Activated CD4-positive, alpha-beta T cell treated with anti-CD3 and anti-CD28 coated beads, Interleukin-10, Interleukin-2, amounts not matched to agents 100 ng/mL and 50 ng/mL, durations not matched to agents 16 hours and 8 hours (primary cell): ENCODE results near the gene TNPO1.
A peak's percentile ranks its signal among the peaks of the same experiment; 100 is the strongest.

Experiments used
- DNase-seq: peaks from one replicate; pipeline ENCODE4 v3.0.0-alpha.2; 2020

TNPO1 gene

DNA sequence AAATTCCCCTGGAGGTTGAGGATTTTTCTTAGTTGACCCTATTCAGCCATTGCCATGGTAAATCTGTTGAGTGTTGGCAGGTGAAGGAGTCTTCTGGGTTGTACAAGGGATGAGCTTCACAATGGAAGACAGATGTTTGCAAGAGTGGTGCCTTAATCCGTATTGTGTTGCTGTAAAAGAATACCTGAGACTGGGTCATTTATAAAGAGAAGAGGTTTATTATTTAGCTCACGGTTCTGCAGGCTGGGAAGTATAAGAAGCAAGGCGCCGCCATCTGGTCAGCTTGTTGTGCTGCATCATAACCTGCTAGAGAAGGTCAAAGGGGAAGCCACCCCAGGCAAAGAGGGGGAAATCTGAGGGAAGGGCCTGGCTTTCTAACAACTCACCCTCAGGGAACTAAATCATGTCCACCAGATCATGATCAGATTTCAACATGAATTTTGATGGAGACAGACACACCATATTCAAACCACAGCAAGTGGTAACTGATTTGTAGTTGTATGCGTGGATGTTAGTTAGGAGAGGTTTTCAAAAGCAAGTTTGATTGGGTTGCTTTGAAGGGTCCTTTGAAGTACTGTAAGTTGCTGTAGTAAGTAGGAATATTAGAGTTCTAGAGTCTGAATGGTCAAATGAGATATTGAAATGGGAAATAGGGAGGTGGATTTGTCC is 2.5 kb downstream of the TNPO1 start:
- peak; percentile 65 for DNase-seq

DNA sequence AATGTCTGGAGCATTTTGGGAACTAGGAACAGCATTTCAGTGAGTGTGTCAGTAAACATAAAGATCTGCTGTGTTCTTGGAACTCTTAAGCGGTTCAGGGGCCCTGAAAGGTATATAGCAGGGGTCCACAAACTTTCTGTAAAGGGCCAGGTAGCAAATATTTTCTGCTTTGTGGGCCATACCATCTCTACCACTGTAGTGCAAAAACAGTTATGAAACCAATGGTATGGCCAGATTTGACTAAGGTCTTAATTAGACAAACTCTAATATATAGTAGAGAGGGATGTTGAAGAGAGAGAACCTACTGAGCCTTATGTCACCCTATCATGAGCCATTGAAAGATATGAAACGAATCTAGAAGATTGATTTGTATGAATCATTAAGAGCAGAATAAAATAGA is 5.3 kb downstream of the TNPO1 start:
- no peak for DNase-seq

DNA sequence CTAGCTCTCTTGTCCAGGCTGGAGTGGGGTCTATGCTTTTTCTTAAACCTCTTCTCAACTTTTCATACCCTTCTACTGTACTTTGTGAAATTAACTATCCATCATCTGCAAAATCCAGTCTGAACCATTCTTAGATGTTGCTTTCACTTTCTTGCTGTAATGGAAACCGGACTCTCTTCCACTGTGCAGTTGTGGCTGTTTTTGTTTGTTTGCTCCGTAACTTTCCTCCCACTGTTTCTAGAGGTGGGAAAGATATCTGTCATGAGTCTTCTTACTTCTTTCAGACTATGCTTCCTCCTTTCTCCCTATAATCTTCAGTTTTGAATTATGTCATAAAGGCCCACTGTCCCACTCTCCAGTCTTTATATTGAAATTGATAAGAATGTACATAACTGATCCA is 6.5 kb downstream of the TNPO1 start:
- DNase-seq: no peak

DNA sequence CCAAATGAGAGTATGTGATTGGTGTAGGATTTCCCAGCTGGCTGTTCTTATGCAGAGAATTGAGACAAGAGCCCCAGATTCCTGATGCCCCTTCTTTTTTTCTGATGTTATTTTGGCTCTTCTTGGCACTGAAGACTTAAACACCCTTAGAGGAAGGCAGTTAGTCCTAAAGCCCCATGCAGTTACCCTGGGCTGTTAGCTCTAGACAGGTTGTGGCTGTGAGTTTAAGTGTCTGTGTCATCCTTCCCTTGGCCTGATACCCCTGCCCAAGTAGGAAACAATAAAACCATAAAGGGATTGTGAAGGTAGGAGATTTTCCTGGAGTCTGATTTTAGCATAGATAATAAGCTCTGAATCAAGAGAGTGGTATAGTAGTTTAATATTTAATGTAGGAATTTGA is 13.2 kb downstream of the TNPO1 start:
- no peak for DNase-seq

DNA sequence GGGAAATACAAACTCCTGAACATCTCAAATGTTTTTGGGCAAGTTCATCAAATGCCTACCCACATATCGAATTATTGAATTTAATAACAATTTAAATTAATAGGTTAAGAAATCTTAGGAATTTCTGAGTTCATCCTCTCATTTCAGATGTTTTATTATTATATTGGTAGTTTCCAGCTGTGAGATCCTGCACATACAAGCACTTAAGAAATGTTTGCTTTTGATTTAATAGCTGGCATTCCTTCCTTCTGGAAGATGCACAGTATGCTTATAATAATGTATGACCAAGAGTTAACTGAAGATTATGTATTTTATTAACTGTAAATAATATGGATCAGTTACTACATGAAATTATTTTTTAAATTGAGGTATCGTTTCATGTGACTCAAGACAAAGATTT is 13.9 kb downstream of the TNPO1 start:
- no peak for DNase-seq

DNA sequence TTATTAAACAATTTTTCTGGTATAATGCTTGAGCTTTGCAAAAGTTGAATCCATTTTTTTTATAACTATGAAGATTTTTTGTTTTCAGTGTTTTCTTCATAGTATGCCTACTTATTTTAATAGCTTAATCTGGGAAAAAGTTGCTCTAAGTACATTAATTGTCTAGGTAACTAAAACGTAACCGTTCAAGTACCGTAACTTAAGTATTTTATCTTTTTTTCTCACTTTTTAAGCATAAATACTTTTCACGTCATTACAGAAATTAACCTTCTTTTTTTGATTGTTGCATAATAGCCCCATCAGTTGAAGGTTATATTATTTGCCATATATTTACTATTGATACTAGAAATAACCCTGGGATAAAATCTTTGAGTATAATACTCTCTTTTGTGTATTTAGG is 15.2 kb downstream of the TNPO1 start:
- no peak for DNase-seq

DNA sequence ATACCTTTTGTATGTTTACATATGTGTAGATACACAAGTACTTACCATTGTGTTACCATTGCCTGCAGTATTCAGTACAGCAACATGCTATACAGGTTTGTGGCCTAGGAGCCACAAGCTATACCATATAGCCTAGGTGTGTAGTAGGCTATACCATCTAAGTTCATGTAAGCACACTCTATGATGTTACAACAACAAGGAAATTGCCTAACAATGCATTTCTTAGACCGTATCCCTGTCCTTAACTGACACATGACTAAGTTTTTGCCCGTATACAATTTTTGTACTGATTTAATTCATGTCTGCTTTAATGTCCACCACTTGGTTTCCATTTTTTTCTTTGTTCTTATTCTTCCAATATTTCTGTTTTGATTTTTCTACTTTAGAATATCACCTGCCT is 18.5 kb downstream of the TNPO1 start:
- no peak for DNase-seq

DNA sequence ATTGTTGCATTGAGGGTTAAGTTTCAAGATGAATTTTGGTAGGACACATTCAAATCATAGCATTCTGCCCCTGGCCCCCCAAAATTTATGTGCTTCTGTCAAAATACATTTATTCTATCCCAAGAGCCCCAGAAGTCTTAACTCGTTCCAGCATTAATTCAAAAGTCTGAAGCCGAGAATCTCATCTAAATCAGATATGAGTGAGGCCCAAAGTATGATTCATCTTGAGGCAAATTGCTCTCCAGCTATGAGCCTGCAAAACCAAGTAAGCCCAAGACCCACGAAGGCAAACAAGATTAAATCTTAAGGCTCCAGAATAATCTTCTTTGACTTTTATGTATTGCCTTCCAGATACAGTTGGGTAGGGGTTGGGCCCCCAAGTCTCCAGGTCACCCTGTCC is 19.2 kb downstream of the TNPO1 start:
- DNase-seq: peak; percentile 18

DNA sequence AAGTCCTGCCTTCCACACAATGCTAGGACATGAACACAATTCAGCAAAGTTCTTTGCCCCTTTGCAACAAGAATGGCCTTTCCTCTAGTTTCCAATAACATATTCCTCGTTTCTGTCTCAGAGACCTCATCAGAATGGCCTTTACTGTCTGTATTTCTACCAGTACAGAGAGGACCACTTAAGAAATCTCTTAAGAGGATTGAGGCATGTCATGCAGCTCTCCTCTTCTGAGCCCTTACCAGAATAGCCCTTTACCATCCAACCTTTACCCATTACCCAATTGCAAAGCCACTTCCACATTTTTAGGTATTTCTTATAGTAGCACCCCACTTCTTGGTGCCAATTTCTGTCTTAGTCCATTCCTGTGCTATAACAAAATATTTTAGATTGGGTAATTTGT is 20.3 kb downstream of the TNPO1 start:
- no peak for DNase-seq

DNA sequence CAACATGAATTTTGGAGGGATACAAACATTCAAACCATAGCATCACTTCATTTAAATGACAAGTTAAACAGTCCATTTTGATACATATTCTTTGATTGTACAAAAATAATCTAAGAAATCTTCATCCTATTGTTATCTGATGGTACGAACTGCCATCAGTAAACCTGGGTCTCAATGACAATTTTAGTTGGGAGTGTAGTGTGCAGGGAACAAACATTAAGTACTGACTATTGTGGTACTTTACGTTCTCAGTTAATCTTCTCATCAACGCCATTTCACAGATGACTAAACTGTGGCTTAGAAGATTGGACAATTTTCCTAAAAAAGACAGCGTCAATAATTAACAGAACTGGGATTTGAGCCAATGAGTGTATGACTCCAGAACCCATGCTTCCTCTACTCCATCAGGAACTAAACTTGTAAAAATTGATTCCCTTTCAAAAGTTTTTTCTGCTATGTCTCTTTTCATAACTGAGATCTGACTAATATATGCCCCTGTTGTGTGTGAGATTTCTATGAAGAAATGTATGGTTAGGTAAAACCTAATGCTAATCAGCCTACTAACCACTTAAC is 21.1 kb downstream of the TNPO1 start:
- DNase-seq: no peak

DNA sequence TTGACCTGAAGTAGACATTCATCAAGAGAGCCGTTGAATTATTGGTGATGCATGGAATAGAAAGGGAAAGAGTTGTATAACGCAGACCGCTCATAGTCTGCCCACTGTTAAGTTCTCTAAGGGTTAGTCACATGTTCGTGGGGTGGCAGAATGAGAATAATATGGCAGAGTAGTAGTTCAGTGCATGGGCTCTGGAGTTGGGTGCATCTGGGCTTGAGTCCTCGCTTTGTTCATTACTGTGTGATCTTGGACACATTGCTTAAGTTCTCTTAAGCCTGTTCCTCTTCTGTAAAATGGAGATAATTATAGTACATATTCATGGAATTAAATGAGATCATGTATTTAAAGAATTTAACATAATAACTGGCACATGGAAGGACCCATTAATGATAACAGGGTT is 23.6 kb downstream of the TNPO1 start:
- DNase-seq: no peak

DNA sequence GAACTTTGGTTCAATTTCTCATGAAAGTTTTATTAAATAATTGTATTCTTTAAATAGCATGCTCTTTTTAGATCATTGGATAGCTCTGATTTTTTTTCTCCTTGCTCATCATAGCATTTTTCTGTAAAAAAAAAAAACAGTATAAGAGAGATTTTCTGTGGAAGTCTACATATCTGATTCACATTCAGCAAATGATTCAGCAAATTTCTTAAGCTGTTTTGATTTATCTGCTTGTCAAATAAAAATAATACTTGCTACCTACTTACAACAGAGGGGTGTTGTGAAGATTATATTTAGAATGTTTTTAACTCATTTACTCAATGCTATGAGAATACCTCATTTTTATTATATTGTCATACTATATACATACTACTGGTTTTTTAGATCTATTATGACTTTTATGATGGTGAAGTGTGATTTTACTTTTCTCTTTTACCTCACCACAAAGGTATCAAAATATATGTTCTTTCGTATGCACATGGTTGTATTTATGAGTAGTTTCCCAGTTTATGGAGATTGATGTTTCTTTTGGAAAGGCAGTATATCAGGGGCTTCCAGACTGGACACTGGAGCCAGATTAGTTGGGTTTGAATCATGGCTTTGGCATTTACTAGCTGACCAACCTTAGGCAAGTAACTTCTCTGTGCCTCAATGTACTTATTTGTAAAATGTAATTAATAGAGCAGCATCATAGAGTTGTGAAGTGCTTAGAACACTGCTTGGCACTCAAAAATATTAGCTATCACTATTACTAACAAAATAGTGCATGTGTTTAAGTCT is 25.5 kb downstream of the TNPO1 start:
- DNase-seq: no peak

DNA sequence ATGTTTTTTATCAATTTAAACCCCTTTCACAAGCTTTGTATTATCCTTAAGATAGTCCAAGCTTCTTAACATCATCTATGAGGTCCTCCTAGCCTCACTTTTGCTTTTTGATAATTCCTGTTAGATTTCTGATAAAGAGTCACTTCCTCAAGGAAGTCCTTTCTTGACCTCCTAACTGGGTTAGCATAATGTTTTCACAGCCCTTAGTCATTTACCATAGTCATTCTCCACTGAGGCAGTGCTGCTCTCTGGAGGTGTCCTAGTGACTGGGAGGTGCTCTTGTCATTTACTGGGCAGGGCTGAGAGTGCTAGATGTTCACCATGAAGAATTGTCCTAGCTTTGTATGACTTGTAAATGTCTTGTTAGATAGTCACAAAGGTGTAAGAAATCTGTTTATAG is 26.4 kb downstream of the TNPO1 start:
- peak; percentile 16 for DNase-seq

DNA sequence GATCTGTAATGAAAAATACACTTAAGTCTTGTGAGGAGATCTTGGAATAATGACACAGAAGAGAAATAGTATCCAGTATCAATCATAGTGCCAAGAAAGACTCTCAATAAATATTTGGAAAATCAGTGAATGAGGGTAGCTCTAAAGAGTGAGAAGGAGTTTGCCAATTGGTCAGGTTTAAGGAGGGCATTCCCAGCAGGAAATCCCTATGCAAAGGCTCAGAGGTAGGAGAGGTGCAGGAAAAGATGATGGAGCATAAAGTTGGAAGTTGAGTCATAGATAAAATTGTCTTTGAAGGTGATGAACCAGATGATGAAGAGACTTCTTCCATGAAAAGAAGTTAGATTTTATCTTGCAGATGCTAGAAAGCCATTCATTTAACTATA is 27.8 kb downstream of the TNPO1 start:
- DNase-seq: no peak

DNA sequence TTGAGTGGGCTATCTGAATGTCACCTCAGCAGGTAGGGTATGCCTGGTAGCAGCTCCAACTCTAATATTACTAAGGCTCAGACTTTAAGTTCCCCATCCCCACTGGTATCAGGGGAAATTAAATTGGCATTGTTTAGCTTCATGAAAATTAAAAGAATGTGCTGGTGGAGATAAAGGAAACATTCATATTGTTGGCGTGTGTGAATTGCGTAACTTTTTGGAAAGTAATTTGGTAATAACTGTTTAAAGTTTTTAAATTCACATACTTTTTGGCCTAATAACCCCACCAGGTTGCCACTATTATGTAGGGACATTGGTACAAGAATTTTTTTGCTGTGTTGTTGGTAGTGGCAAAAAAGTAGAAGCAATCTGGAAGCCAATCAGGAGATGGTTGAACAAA is 29.4 kb downstream of the TNPO1 start:
- DNase-seq: no peak

DNA sequence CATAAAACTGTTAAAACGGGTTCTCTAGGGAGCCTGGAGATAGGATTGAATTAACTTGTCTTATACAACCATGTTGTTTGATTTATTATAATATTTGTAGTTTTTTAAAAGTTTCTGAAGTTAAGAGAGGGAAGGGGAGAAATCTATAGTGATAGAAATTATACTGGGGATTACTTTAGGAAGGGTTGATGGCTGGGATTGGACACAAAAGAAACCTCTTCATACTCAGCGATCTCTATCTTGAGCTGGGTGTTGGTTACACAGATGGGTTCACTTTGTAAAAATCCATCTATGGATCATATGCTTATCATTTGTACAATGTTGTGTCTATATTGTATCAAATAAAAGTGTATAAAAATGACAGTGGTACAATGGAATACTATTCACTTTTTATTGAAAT is 30.0 kb downstream of the TNPO1 start:
- DNase-seq: no peak

DNA sequence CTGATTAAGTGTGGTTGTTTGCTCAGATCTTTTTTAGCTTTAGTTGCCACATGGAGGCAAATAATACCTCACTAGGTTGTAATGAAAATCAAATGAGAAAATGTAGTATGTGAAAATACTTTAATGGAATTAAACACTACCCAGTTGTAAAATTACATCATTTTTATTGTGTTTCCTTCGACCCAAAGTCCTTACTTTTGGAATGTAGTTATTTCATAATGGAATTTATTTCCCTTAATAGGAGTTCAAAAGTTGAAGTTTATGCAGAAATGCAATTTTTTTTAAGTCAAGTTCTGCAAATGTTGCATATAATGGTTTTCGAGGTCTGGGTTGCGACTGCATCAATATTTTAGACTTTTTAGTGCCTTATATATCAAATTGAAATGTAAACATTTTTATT is 31.0 kb downstream of the TNPO1 start:
- no peak for DNase-seq

DNA sequence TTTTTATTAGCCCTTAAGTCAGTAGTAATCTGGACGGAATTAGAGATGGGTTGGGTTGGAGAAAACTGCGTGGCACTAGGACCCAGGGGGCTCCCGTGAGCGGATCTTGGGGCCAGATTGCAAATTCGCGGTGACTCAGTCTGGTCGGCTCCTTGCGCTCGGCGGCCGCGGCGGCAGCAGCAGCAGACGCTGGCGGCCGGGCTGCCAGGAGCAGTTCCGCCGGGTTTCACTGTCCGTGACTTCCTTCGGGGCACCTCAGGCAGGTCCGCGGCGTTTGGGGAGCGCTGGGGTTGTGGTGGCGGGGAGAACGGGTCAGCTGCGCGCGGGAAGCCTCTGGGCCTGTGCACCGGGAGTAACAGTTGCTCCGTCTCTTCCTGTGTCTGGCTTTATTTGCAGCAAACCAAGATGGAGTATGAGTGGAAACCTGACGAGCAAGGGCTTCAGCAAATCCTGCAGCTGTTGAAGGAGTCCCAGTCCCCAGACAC is 31.6 kb downstream of the TNPO1 start:
- DNase-seq: peak; percentile 91

DNA sequence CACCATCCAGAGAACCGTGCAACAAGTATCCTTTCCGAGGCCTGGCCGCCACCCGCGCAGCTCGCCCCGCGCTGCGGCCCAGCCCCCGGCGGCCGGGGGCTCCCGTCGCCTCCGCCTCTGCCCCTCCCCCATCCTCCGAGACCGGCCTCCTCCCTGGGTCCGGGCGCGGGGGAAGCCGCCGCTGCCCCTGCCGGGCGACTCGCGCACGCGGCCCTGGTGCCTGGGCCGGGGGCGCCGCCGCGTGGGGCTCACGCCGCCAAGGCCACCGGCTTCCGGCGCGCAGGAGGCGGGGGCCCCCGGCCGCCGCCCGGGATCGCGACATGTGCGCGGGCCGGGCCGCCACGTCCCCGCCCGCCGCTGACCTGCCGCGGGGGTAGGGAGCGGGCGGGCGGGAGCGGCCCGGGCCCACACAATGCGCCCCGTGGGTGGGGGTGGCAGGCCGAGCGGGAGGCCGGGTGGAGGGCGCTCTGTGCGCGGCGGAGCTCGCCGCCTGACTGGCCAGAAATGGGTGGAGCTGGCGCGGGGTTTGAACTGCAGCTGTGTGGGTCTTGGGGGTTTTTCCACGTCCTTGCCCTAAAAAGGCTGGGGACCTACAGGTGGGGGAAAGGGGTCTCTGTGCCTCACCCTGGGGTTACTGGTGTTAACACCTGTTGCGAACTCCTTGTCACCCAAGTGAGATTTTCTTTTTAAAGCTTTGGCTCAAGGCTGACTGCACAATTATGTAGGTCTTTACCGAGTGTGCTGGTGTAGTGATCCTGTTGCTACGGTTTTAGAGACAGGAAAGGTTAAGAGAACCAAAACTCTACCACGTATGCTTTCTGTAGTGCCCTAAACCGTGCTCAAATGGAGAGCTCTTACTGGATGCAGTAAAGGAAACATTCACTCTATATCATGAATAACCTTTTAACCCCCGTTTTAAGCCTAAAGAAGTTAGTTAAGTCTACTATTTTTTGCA is 32.3 kb downstream of the TNPO1 start:
- DNase-seq: peak; percentile 58

DNA sequence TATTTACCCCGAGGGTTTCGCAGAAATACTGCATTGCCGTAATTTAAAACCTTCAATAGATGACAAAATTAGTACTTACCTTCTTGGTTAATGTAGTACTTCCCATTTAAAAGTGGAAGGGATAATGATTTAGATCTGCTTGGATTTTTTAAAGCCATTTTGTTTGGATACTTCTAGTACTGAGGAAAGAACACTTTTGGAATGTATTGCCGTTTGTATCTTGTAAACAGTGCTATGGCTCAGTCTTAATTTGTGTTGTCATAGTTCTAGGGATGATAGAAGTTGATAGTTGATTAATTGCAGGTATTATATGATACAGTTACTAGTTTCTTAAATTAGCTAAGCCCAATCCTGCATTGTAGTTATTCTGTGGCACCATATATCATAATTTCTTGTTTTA is 33.1 kb downstream of the TNPO1 start:
- DNase-seq: no peak

DNA sequence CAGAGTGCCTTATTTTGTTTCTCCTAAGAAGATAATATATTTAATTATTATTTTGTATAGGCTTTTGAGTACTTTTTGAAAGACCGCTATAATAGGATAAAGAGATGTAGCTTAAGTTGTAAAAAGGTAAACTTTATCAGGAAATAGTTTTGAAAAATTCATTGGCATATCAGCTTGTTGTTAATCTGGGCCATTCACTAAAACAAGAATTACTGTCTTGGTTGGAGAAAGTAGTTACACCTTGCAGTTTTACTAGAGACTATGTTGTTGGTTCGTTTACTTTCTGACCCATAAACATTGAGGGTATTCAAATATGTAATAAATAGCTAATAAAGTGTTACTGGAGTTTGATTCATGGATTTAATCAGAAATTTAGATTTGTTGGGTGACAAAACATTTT is 33.7 kb downstream of the TNPO1 start:
- DNase-seq: no peak

DNA sequence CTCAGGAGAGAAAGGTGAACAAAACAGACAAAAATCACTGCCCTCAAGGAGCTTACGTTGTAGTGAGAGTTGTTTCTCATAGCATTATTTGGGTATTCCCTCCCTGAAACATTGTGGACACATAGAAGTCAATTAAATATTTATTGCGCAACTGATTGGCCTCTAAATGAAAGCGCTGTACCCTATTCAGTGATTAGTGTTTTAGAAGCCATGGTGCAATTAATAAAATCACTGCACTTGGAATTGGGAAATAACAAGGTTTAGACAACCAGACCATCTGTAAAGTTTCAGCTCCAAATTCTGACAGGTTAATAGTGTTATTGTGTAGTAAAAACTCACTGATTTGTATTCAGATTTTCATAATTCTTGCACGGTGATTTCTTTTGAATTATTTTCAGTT is 35.9 kb downstream of the TNPO1 start:
- no peak for DNase-seq

DNA sequence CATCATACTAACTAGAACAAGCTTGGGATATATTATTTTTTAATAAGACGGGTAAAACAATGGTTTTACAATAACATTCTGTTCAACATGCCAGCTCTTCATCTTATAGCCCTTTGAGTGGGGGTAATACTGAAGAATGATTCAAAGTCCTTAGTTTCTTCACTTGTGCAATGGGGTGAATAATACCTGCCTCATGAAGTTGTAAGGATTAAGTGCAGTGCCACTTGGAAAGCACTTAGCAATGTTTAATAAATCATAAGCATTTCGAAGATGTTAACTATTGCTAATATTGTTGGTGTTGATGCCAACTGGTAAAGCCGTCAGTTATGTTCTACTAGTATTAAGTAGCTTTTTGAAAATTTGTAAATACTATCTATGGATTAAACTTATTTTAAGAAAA is 38.0 kb downstream of the TNPO1 start:
- no peak for DNase-seq
